Stimulated activated CD8-positive, alpha-beta memory T cell treated with anti-CD3 and anti-CD28 coated beads, Interleukin-4, amount 100 ng/mL, for 24 hours (primary cell): ENCODE results near the gene TRNP1.
"Not testable (repeated sequence)": the region's sequence is repeated elsewhere in the genome, so short reads cannot be mapped to it uniquely, and the experiment has no call there.

Source experiments
- DNase-seq: peaks from one replicate; pipeline ENCODE4 v3.0.0-alpha.2; 2020; ENCODE audit warnings: low read depth

Gene TRNP1

GRCh38 chr1:26972821-26973220, 20.7 kb upstream of the TRNP1 start:
- no peak for DNase-seq

- DNase-seq: no peak
Measured at GRCh38 chr1:26976621-26977510, 16.6 kb upstream of the TRNP1 start.

GRCh38 chr1:26978901-26979300, 14.6 kb upstream of the TRNP1 start:
- DNase-seq: no peak

- no peak for DNase-seq
Measured at GRCh38 chr1:26981146-26981846, 12.2 kb upstream of the TRNP1 start.

GRCh38 chr1:26983863-26984262, 9.6 kb upstream of the TRNP1 start:
- DNase-seq: no peak

- DNase-seq: no peak
Measured at GRCh38 chr1:26984291-26984690, 9.2 kb upstream of the TRNP1 start.

- no peak for DNase-seq
Measured at GRCh38 chr1:26986658-26987057, 6.8 kb upstream of the TRNP1 start.

GRCh38 chr1:26989403-26990109, 3.9 kb upstream of the TRNP1 start:
- DNase-seq: not testable (repeated sequence)

- DNase-seq: no peak
Measured at GRCh38 chr1:26991310-26992116, 2.0 kb upstream of the TRNP1 start.

GRCh38 chr1:26994020-26994786, 711 bp downstream of the TRNP1 start:
- DNase-seq: no peak

GRCh38 chr1:26994787-26995517, 1.5 kb downstream of the TRNP1 start:
- DNase-seq: no peak

GRCh38 chr1:26996024-26996423, 2.5 kb downstream of the TRNP1 start:
- no peak for DNase-seq

GRCh38 chr1:26996665-26997064, 3.2 kb downstream of the TRNP1 start:
- no peak for DNase-seq

- DNase-seq: no peak
Measured at GRCh38 chr1:26998429-26999300, 5.2 kb downstream of the TRNP1 start.

GRCh38 chr1:26999440-26999987, 6.0 kb downstream of the TRNP1 start:
- DNase-seq: no peak

- DNase-seq: no peak
Measured at GRCh38 chr1:27000090-27000816, 6.8 kb downstream of the TRNP1 start.

GRCh38 chr1:27000817-27001460, 7.4 kb downstream of the TRNP1 start:
- no peak for DNase-seq
